ENCODE data around the gene AGAP1. TPM values are rescaled to one million over a fixed set of nuclear protein-coding genes. Genes with fewer than 3 reads are reported as not detected.

Gene AGAP1
- total RNA-seq, 2 donors from 2014 or later: 19.1 to 20.8 TPM

DNA sequence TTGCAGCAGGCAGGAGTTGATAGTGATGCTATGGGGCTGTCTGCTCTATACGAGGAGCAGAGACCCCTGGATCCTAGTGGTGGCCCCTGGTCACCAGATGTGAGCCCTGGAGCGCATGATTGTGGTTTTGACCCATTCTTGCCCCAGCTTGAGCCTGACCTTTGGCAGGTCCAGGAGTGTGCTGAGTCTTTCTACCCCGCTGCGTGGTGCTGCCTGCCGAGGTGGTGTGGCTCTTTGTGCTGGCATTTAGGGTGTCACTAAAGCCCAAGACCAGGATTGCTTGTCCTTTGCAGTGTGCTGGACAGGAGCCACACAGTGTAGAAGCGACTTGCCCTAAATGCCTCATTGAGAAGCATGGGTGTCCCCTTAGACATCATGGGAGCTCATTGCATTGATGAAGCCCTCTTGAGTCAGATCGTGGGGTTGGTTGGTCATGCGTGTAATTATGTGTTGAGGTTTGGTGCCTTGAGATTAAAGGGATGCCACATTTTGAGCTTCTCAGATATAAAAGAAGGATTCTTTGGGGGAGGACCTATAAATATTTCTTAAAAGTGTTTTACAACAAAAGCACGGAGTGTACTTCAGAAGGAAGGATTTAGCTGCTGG is 88.3 kb downstream of the AGAP1 start:
- no peaks in the 10 kb centered on the region for H3K4me1 ChIP-seq (ENCODE audit: control insufficient read depth in 1 of 2, low read depth in 2 of 2)
- TF ChIP-seq, protein P1, sequence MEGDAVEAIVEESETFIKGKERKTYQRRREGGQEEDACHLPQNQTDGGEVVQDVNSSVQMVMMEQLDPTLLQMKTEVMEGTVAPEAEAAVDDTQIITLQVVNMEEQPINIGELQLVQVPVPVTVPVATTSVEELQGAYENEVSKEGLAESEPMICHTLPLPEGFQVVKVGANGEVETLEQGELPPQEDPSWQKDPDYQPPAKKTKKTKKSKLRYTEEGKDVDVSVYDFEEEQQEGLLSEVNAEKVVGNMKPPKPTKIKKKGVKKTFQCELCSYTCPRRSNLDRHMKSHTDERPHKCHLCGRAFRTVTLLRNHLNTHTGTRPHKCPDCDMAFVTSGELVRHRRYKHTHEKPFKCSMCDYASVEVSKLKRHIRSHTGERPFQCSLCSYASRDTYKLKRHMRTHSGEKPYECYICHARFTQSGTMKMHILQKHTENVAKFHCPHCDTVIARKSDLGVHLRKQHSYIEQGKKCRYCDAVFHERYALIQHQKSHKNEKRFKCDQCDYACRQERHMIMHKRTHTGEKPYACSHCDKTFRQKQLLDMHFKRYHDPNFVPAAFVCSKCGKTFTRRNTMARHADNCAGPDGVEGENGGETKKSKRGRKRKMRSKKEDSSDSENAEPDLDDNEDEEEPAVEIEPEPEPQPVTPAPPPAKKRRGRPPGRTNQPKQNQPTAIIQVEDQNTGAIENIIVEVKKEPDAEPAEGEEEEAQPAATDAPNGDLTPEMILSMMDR (IDR thresholded peaks at IDR 0.05): no peak
- H3K27ac ChIP-seq: no peak overlapping the region
- H3K4me3 ChIP-seq: no peak overlapping the region
- DNase-seq (ENCODE audit: low spot score) (no peak), ATAC-seq (ENCODE audit: insufficient number of reproducible peaks, low FRiP score, low read depth) (no peak)
- no peaks in the 10 kb centered on the region for H3K27me3 ChIP-seq (replicated peaks; ENCODE audit: insufficient read depth)
- no peaks in the 10 kb centered on the region for H3K9me3 ChIP-seq
- no peaks in the 10 kb centered on the region for H3K36me3 ChIP-seq

DNA sequence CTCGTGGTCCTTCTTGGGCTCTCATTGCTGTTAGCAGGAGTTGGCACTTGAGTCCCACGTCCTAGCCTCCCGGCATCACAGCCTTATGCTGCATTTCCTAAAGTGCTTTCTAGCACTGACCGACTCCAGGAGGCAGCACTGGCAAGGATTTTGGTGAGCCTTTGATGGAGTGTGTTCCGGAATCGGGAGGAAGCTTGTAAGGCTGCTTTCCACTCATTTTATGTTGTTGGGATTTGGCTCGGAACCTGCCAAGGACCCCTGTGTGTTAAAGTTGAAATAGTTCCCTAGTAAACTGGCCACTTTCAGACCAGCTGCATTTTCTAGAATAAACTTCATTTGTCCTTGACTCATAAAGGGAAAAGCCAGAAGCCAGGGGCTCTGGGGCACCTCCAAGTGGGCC is 88.9 kb downstream of the AGAP1 start:
- Histone ChIP-seq H3K4me1 (ENCODE audit: control insufficient read depth in 1 of 2, low read depth in 2 of 2) (no peaks in the 10 kb centered on the region), H3K27ac (no peak overlapping the region), H3K9me3 (no peaks in the 10 kb centered on the region), H3K36me3 (no peaks in the 10 kb centered on the region), H3K27me3 (replicated peaks; ENCODE audit: insufficient read depth) (no peaks in the 10 kb centered on the region), H3K4me3 (no peak overlapping the region)
- ATAC-seq (ENCODE audit: insufficient number of reproducible peaks, low FRiP score, low read depth) (no peak), DNase-seq (ENCODE audit: low spot score) (no peak)
- TF ChIP-seq, protein P1 (IDR thresholded peaks at IDR 0.05): no peak

DNA sequence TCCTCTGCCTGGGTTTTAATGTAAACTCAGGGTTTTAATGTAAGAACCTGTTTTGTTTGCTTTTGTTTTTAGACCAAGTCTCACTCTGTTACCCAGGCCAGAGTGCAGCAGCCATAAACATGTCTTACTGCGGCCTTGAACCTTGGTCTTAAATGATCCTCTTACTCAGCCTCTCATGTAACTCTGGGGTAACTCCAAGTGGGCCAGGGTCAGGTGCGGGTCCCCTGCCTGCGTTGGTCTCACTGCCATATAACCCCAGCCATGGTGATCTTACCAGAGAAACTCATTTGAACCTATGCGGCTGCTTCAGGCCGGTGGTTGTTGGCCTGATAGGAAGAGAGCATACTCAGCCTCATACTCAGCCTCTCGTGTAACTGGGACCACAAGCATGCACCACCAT is 89.3 kb downstream of the AGAP1 start:
- Histone ChIP-seq H3K9me3 (no peaks in the 10 kb centered on the region), H3K27ac (no peak overlapping the region), H3K4me3 (no peak overlapping the region), H3K27me3 (replicated peaks; ENCODE audit: insufficient read depth) (no peaks in the 10 kb centered on the region), H3K4me1 (ENCODE audit: control insufficient read depth in 1 of 2, low read depth in 2 of 2) (no peaks in the 10 kb centered on the region), H3K36me3 (no peaks in the 10 kb centered on the region)
- ATAC-seq (ENCODE audit: insufficient number of reproducible peaks, low FRiP score, low read depth) (no peak), DNase-seq (ENCODE audit: low spot score) (no peak)
- TF ChIP-seq, protein P1 (IDR thresholded peaks at IDR 0.05): no peak

DNA sequence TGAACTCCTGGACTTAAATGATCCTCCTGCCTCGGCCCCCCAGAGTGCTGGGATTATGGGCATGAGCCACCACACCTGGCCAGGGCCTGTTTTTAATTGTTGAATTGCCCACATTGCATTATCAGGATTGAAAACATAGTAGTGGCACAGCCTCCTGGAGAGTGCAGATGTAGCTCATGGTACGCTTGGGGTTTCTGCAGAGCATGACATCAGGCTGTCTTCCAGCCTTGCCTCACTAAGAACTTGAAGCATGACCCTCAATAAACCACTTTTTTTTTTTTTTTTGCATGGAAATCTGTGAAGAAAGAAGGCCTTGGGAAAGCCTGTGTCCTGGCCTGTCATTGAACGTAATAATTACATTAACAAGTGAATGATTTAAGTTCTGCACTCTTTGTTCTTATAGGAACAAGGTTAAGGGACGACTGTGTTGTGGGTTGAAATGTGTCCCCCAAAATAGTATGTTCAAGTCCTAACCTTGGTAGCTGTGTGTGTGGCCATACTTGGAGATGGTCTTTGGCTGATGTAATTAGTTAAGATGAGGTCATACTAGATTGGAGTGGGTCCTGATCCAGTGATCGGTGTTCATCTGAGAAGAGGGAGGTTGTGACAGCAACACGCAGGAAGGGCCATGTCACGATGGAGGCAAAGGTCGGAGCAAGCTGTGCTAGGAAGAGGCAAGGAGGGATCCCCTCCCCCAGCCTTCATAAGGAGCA is 90.2 kb downstream of the AGAP1 start:
- no peaks in the 10 kb centered on the region for H3K27me3 ChIP-seq (replicated peaks; ENCODE audit: insufficient read depth)
- no peaks in the 10 kb centered on the region for H3K4me1 ChIP-seq (ENCODE audit: control insufficient read depth in 1 of 2, low read depth in 2 of 2)
- H3K9me3 ChIP-seq: no peaks in the 10 kb centered on the region
- H3K27ac ChIP-seq: no peak overlapping the region
- TF ChIP-seq, protein P1 (IDR thresholded peaks at IDR 0.05): no peak
- no peak overlapping the region for H3K4me3 ChIP-seq
- H3K36me3 ChIP-seq: no peaks in the 10 kb centered on the region
- DNase-seq (ENCODE audit: low spot score) (no peak), ATAC-seq (ENCODE audit: insufficient number of reproducible peaks, low FRiP score, low read depth) (no peak)

DNA sequence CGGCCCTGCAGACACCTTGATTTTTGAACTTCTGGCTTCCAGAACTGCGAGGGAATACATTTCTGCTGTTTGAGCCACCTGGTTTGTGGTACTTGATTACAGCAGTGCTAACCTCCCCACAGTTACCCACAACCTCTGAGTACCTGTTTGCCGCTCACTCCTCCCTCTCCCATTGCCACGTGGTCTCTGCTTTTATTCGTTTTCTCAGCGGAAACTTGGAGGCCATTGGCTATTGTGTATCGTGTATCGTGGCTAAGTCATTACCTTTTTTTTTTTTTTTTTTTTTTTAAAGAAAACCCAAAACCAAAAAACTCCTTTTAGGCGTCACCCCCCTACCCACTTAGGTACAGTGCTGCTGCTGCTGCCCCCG is 90.8 kb downstream of the AGAP1 start:
- ATAC-seq (ENCODE audit: insufficient number of reproducible peaks, low FRiP score, low read depth): no peak
- H3K9me3 ChIP-seq: no peaks in the 10 kb centered on the region
- no peaks in the 10 kb centered on the region for H3K36me3 ChIP-seq
- no peak overlapping the region for H3K4me3 ChIP-seq
- H3K27ac ChIP-seq: no peak overlapping the region
- H3K27me3 ChIP-seq (replicated peaks; ENCODE audit: insufficient read depth): no peaks in the 10 kb centered on the region
- TF ChIP-seq, protein P1 (IDR thresholded peaks at IDR 0.05): no peak
- no peaks in the 10 kb centered on the region for H3K4me1 ChIP-seq (ENCODE audit: control insufficient read depth in 1 of 2, low read depth in 2 of 2)
- no peak for DNase-seq (ENCODE audit: low spot score)

Data from thoracic aorta (tissue), 2 donors.